Cardiac muscle cell (in vitro differentiated cells and primary cell): ENCODE measurements around the gene MESP2. TPM values are rescaled to one million over a fixed set of nuclear protein-coding genes. Genes with fewer than 3 reads are reported as not detected.

Source experiments
- DNase-seq, 2 donors: peaks; one replicate each; pipeline versions ENCODE4 v3.0.0 to v3.0.0-alpha.2; 2010 to 2017; ENCODE audit warnings: low read depth in 1 of 2, low spot score in 1 of 2
- H3K27ac ChIP-seq: fragments of 200-600 bp; sonication (generic); 2 replicates; pipeline ENCODE4 v1.5.1; 2016
- H3K27me3 ChIP-seq: fragments of 200-600 bp; sonication (generic); 2 replicates; pipeline ENCODE4 v1.6.0; 2016; ENCODE audit warnings: control low read depth
- H3K36me3 ChIP-seq: fragments of 200-600 bp; sonication (generic); 2 replicates; pipeline ENCODE4 v1.5.1; 2016; ENCODE audit warnings: control low read depth
- H3K4me1 ChIP-seq: fragments of 200-600 bp; sonication (generic); 2 replicates; pipeline ENCODE4 v1.8.1; 2017; ENCODE audit warnings: low read depth, mild to moderate bottlenecking, mixed run types
- H3K4me3 ChIP-seq: fragments of 200-600 bp; sonication (generic); 2 replicates; pipeline ENCODE4 v1.5.1; 2016; ENCODE audit warnings: mild to moderate bottlenecking
- H3K9me3 ChIP-seq: fragments of 200-600 bp; sonication (generic); 2 replicates; pipeline ENCODE4 v1.5.1; 2017; ENCODE audit warnings: low read depth, mild to moderate bottlenecking, control low read depth
- polyA plus RNA-seq: library from polyadenylated mRNA; unstranded; fragments of >200 nt; fragmentation: Nextera tagmentation; extraction: Ambion mirVana; gene quantifications from 2 replicates; pipeline ENCODE4 v1.2.1, GENCODE V29; 2016
- total RNA-seq: library from RNA; depleted of rRNA; stranded (reverse); fragments of >200 nt; gene quantifications from 2 replicates; pipeline ENCODE4 v1.2.3, GENCODE V29; 2016
- TF ChIP-seq, protein P1 (sequence below): IDR thresholded peaks from 2 replicates; pipeline ENCODE4 v1.5.1; 2012; ENCODE audit warnings: low read depth, mild to moderate bottlenecking, low read length

The MESP2 gene
- total and polyA plus RNA-seq, 2 experiments from 2014 or later = 1.1 to 2.4 TPM

DNA sequence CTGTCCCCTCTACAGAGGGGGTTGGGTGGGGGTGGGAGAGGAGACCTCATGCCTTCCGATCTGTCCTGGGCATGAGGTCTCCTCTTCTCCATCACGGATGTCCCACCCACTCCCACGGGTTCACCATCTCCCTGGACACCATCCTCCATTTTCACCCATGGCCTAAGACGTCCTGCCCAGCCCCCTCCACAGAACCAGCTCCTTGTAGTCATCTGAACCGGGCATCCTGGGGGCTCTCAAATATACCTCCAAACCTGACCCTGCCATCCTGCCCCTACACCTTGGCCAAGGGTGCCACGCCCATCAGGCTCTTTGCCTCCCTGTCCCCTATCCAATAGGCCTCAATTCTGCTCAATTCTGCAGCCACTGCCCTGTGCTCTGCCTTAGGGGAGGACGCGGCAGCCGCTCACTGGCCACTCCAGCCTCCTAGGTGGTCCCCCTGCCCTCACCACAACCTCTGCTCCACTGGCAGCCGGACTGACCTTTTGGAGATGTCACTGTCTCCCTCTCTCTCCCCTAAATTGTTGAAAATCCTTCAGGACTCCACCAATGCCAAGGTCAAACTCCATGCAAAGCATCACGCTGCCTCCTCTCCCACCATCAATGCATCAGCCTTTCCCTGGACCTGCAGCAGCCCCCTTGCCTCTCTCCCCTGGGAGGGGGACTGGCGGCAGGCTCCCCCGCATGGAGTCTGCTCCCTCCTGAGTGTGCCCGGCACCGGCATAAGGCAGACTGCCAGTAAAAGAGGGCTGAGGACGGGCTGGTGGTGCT lies 47.9 kb downstream of the MESP2 start:
- Histone ChIP-seq H3K27ac (no peak overlapping the region), H3K9me3 (no peaks in the 10 kb centered on the region), H3K36me3 (no peaks in the 10 kb centered on the region), H3K4me3 (no peak overlapping the region), H3K27me3 (no peaks in the 10 kb centered on the region), H3K4me1 (peaks cover 11% of the 10 kb centered on the region)
- DNase-seq = no peak
- TF ChIP-seq, protein P1, sequence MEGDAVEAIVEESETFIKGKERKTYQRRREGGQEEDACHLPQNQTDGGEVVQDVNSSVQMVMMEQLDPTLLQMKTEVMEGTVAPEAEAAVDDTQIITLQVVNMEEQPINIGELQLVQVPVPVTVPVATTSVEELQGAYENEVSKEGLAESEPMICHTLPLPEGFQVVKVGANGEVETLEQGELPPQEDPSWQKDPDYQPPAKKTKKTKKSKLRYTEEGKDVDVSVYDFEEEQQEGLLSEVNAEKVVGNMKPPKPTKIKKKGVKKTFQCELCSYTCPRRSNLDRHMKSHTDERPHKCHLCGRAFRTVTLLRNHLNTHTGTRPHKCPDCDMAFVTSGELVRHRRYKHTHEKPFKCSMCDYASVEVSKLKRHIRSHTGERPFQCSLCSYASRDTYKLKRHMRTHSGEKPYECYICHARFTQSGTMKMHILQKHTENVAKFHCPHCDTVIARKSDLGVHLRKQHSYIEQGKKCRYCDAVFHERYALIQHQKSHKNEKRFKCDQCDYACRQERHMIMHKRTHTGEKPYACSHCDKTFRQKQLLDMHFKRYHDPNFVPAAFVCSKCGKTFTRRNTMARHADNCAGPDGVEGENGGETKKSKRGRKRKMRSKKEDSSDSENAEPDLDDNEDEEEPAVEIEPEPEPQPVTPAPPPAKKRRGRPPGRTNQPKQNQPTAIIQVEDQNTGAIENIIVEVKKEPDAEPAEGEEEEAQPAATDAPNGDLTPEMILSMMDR = no peak

DNA sequence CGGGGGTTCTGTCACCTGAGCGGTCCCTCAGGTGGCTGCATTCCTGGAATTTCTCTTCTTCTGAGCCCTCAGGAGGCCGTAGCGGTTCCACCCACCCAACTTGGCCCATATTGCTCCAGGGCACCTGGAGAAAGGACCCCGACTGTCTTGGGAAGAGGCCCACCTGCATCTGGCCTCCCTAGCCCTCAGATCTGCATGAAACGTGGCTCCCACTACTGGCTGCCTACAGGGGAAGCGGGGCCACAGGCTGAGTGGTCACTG lies 48.4 kb downstream of the MESP2 start:
- no peaks in the 10 kb centered on the region for H3K27me3 ChIP-seq
- H3K9me3 ChIP-seq = no peaks in the 10 kb centered on the region
- DNase-seq = no peak
- TF ChIP-seq, protein P1 = no peak
- H3K4me1 ChIP-seq = peaks cover 16% of the 10 kb centered on the region
- no peak overlapping the region for H3K4me3 ChIP-seq
- no peaks in the 10 kb centered on the region for H3K36me3 ChIP-seq
- no peak overlapping the region for H3K27ac ChIP-seq

DNA sequence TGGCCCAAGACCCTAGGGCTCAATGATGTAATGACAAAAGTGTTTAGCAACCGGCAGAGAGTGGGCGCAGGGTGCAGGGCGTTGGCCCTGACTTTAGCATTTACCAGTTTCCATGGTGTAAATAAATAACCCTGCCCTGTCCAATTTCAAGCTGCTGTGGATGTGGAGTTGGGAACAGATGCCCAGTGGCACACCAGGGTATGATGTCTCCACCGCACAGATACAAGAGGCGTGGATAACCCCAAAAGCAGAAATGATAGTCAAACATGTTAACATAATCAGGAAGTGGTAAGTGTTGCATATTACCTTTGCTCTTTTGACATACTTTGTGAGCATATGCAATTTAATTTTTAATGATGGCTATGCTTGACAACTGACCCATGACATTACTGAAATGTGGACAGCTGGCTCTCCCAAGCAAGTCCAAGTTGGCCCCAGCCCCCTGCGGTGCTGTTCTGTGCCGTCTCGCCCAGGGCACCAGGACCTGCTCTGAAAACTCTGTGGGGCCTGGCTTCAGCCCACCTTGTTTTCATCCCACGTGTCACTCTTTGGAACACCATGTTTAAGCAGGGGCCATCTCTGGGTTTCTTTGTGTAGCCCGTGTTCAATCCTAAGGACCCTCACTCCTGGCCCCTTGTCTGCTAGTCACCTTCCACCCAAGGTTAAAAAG lies 49.3 kb downstream of the MESP2 start:
- H3K4me3 ChIP-seq = no peak overlapping the region
- peaks cover 16% of the 10 kb centered on the region for H3K4me1 ChIP-seq
- no peaks in the 10 kb centered on the region for H3K9me3 ChIP-seq
- no peaks in the 10 kb centered on the region for H3K36me3 ChIP-seq
- TF ChIP-seq, protein P1 = no peak
- no peaks in the 10 kb centered on the region for H3K27me3 ChIP-seq
- DNase-seq = no peak
- H3K27ac ChIP-seq = no peak overlapping the region

DNA sequence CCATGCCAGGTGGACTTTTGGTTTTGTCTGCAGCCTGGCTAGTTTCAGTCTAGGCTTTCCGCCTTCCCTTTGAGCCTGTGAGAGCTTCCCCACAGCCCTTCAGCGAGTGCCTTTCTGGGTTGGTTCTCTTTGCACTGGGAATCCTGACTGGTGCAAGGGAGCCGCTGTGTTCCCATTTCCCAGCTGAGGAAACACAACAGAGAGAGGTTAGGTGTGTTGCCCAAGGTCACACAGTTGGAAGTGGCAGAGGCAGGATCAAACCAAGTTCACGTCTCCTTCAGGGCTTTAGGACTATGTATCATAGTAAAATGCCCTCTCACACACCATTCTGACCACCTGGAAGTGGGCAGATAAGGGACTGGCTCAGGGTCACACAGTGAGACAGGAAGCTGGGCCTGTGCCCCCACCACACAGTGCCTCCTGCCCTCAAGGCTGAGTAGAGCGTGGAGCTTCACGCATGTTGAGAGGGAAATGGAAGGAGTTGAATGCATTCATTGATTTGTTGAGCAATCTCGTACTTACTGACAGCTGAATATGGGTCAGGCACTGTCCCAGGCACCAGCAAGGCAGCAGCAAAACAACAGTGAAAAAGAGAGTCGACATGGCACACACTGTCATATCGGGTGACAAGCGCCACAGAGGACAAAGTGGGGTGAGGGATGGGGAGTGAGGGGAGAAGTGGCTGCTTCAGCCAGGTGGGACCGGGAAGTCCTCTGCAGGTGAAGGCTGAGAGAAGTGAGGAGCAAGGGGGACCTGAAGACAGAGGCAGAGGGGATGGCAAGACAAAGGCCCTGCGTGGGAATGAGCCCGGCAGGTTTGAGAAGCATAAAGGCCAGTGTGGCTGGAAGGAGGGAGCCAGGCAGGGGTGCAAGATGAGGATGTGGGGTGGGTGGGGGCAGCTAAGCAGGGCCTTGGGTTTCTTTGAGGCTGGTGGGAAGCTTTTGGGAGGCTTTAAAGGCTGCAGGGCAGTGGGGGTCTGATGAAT lies 50.8 kb downstream of the MESP2 start:
- Histone ChIP-seq H3K36me3 (peaks cover 1% of the 10 kb centered on the region), H3K27me3 (no peaks in the 10 kb centered on the region), H3K4me3 (no peak overlapping the region), H3K4me1 (peaks cover 16% of the 10 kb centered on the region), H3K27ac (peak overlapping the region; percentile 81), H3K9me3 (no peaks in the 10 kb centered on the region)
- DNase-seq = no peak
- TF ChIP-seq, protein P1 = no peak

DNA sequence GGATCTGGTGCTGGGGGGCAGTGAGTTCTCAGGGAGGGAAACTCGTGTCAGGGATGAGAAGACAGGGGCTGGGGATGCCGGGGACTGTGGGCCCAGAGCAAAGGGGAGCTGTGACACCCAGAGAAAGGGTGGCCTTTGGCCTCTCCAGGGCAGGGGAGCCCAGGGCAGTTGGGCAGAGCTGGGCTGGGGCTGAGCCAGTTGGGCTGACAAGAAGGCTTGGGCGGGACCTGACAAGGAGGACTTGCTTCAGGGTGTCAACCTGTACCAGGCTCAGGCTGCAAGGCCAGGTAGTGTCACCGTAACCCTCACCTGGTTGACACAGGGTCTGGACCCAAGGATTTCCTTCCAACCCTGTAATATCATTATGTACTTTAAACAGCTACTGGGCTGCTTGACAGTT lies 51.7 kb downstream of the MESP2 start:
- no peak for DNase-seq
- H3K27me3 ChIP-seq = no peaks in the 10 kb centered on the region

More for the DNA sequence above, 51.7 kb downstream of the MESP2 start:
- peaks cover 3% of the 10 kb centered on the region for H3K36me3 ChIP-seq
- H3K27ac ChIP-seq = peak overlapping the region; percentile 81
- peaks cover 16% of the 10 kb centered on the region for H3K4me1 ChIP-seq
- no peaks in the 10 kb centered on the region for H3K9me3 ChIP-seq
- H3K4me3 ChIP-seq = no peak overlapping the region
- TF ChIP-seq, protein P1 = no peak
